HG03108 (cell line): Measurements from ENCODE around the gene PTPRD.
A peak's percentile ranks its signal among the peaks of the same experiment; 100 is the strongest.
"Not testable (repeated sequence)": the region's sequence is repeated elsewhere in the genome, so short reads cannot be mapped to it uniquely, and the experiment has no call there.

ENCODE experiments used
- ATAC-seq: cut with Tn5 transposase; IDR thresholded peaks from one replicate; pipeline ENCODE4 v1.9.1; 2021; ENCODE audit warnings: moderate library complexity; ENCODE audit not compliant: unreplicated experiment

The PTPRD gene

DNA sequence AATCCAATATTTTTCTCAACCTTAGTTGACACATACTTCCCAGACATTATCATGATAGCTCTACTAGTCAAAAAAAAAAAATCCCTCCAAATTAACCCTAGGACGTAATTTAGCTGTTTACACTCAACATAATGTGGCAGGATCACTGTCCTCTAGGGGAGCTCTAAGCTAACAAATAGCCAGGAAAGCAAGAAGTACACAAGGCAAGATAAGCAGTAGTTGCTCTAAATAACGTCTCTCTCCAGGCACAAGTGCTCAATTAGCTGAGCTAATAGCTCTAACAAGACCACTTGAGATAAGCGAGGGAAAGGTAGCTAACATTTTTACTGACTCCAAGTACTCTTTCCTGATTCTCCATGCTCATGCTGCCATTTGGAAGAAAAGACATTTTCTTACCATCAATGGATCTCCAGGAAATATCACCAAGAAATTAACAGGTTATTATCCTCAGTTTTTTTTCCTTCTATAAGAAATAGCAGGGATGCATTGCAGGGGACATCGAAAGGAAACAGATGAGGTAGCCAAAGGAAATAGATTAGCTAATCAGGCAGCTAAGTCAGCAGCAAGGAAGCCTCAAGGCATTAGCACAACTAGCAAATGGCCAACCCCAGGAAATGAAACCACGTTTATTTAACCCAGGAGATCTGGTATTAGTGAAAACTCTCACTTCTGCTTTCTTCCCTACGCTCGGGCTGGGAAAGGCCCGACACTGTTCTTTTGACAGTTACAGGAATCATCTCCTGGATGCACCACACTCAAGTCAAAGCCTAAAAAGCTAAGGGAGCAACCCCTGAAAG, 614.1 kb downstream of the PTPRD start:
- ATAC-seq = no peak

DNA sequence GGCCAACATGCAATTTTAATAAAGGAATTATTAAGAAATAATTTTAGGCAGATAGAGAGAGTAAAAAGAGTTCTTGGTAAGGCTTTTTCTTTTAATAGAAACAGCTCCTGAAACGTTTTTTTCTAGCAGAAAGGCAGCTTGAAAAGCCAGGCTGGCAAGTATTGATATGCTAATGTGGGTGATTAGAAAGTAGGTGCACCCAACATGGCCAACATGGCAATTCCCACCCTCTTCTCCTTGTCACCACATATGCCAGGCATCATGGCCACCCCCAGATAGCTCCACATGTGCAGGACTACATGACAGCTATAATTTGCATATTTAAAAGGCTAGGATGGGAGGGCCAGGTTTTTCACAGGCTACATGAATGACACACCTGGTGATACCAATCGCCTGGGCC, 615.2 kb downstream of the PTPRD start:
- no peak for ATAC-seq

DNA sequence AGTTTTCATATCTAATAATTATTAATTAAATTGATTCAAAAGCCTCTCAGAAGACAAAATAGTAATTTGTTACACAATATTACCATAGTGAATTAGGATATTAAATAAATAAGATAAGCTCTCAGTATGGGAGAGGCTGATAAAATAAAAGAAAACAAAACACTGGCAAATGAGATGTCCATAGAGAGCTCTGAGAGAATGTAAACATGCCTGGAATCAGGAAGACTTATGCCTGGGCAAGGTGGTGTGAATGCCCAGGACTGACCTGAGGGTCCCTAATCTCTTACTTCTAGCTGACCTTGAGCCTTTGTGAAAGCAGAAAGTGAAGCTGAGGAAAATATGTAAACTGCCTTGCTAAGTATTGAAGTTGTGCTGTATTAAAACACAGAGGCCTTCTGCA, 616.5 kb downstream of the PTPRD start:
- no peak for ATAC-seq

DNA sequence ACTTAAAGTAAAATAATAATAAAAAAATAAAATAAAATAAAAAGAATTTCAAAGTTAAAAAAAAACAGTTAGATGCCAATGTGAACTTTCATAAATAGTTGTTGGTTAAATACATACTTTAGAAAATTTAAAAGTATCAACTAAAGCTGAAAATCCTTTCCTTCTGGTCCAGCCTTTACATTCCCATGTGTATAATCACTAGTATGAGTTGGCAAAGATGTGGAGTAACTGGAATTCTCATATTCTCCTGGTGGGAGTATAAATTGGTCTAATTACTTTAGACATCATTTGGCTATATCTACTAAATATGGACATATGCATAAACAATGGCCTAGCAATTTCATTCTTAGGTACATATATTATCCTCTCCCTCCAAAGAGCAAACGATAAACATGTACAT, 619.9 kb downstream of the PTPRD start:
- no peak for ATAC-seq

DNA sequence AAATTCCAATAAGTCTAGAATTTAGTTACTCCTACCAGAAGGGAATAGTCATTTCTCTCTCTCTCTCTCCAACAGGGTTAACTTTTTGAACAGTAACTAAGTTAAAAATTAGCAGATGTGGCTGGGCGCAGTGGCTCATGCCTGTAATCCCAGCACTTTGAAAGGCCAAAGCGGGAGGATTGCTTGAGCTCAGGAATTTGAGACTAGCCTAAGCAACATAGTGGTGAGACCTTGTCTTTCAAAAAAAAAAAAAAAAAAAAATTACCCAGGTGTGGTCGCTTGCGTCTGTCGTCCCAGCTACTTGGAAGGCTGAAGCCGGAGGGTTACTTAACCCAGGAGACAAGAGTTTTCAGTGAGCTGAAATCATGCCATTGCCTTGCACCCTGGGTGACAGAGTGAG, 639.7 kb downstream of the PTPRD start:
- ATAC-seq = no peak

DNA sequence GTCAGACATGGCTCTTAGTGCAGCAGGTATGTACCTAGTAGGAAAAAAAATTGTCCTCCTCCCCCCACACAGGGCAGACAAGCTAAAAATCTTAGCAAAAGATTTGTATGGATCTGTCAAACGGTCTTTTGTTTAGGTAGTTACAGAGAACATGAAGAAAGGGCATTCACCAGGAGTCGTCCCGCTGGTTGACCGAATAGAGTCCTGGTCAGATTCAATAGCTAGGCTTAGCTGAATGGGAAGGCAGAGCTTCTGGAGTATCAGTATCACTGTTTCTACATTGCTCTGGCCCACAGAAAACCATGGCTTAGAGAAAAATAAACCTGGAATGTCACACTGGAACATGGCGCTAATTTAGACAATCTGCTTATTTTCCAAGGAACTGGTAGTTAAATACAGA, 642.3 kb downstream of the PTPRD start:
- no peak for ATAC-seq

DNA sequence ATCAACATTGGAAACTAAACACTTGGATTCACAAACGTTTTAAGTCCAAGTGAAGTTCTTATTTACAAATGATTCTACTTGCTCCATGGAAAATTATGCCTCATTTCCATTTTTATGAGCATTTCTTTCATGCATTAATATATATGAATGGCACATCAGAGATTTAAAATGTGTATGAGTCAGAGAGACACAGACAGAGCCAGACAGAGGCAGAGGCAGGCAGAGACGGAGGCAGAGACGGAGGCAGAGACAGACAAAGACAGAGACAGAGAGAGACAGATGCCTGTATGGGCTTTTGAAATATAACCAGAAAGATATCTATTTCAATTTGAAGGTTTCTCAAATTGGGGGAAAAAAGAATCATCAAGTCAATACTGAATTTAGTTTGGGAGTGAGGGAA, 649.0 kb downstream of the PTPRD start:
- ATAC-seq = no peak

DNA sequence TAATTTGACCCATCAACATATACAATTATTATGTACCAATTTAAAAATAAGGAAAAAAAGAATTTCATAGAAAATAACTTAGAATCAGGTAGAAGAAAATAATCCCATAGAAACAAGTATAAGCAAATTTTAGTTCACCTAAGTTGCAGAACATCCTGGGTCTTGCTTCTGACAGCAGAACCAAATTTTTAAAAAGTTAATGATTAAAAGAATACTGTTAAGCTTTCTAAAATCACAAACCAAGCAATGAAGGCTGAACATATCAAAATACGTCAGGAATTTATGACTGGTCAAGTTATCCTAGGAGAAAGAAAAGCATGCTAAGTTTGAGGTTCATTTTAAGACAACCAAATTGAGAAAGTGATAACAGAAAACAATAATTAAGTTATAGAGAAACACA, 650.9 kb downstream of the PTPRD start:
- ATAC-seq = no peak

DNA sequence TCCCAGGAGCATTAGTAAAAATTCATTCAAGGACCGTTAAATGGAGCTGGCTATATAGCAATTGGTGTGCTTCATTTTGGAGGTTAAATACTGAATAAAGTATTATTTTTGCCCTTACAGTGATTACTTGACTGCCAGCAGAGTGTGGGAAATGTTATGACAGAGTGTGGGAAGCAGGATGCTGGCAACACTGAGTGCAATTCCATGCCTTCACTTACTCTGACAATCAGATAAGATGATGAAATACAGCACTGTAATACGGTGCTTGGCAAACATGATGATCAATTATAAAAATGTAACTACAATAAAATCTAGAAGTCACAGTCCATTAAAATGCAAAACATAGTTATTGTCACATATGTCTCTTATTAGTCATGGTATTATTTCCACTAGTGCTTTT, 651.3 kb downstream of the PTPRD start:
- ATAC-seq = no peak

DNA sequence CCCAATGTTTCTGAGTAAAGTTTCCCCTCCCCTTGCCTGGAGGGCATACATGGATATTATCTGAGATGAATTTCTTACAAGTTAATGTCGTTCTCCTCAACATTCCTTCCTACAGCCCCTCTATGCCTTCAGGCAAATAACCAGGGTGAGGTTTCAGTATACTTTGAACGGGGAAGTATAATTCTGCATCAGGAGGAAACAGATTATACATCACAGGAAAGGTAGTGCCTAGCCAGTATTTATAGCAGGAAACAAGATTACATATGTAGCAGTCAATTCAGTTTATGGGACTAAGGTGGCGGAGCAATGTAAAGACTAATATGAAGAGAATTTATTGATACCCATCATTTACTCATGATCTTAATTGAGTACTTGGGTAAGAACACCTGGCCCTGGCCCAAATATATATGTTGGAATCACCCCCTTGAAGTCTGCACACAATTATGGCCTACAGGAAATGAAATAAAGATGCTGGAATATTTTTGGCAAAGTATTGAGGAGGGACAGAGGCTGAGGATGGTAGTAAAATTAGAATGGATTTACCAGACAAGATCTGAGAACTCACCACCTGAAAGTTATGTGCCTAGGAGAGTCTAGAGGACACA, 661.1 kb downstream of the PTPRD start:
- no peak for ATAC-seq

DNA sequence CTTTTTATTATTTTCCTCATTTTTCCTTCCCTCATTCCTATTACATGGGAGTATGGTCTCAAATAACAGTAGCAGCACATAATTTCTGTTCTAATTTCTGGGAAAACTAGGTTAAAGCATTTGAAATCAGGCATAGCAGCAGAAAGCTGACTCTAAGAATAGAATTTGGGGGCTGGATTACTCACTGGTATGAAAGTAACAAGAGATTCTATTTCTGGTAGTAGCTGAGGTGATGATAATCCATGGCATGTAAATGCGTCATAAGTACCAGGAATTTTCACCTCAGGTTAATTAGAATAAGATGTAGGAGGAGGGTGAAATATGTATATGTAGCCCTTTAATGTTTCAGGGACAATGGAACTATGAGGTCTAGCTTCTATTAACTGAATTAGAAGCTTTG, 662.0 kb downstream of the PTPRD start:
- no peak for ATAC-seq

DNA sequence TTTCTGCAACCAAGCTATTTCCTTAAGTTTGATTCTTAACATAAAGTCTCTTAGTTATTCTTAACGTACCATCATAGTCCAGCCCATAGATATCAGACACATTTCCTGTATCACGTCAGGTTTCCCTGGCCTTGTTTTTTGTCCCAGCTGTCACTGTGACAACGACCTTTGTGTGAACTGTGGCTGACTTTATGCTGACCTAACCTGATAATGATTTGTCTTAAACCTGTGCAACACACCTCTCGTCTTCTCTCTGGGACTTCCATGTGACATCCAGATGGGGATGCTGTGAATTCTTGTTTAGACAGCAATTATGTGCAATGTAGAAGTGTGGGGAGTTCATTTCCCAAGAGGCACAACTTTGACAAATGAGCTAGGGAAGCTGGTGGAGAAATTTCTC, 662.8 kb downstream of the PTPRD start:
- no peak for ATAC-seq

DNA sequence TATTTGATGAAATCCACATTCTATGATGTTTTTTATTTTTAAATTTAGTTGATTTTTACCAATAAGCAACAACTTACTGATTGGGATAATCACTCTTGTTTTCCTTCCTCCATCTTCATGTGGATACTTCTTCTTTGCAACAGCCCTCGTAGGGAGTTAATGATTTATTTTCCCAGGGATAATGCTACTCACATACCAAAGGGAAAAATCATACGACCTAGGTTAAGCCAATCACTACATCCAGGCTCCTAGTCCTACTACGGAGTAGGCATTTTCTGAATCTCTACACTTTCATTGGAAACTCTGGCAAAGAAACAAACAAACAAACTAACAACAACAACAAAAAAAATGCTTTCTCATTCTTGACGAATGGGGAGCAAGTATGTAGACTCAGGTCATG, 663.4 kb downstream of the PTPRD start:
- ATAC-seq = no peak

DNA sequence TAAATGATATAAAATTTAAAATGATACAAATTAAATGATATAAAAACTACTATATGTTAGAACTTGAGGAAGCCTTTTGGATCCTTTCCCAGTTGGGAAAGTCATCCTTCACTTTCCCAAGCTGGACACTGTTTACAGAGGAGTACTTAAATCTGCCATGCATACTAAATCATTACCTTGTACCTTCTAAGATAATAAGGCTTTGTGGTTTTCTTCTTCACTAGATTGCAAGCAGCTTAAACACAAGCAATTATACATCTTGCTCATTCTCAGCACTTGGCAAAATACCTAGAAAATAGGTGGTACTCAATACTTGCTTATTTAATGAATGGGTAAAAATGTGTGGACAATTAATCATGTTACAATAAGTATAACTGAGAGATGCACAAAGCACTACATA, 666.8 kb downstream of the PTPRD start:
- no peak for ATAC-seq

DNA sequence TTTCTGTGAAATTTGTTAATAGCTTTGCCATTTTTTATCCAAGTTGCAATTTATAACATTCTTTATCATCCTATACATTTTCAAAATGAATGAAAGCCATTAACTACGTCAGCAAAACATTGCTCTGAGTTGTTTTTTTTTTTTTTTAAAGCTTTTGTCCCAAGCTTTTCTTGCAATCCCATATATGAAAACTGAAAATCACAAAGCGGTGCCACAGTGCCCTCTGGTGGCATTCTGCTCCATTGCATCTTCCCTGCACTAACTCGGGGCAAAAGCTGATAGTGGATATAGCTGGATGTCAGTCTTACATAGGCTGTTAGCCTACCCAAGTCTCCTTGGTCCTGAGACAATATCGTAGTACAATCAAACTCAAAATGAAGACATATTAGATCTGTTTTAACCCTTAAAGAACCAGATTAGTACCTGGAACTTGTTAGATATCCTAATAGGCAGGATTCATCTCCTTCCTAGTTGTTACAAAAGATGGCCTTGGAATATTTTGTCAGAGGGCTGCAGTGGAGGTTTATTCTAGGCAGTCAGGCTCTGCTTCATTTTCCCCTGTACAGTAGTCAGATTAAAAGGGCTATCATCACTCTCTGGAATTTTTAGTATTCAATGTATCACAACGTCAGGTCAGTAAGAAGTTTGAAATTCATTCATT, 669.9 kb downstream of the PTPRD start:
- ATAC-seq = peak; percentile 75

DNA sequence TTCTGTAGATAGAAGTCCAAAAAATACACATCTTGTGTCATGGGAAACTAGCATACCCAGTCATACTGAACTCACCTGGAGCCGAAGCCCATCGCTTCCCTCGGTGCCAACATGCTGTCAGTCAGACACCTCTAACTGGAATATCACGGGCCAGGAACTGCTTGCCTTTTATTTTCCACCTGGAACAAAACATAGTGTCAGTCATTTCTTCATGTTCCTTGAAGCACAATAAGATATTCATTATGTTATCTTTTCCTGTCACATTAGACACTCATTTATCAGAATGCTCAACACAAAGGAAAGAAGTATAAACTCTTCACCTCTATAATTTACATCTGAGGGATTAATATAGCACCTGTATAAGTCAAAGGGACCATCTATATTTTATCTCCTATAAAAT, 674.4 kb downstream of the PTPRD start:
- ATAC-seq = no peak

DNA sequence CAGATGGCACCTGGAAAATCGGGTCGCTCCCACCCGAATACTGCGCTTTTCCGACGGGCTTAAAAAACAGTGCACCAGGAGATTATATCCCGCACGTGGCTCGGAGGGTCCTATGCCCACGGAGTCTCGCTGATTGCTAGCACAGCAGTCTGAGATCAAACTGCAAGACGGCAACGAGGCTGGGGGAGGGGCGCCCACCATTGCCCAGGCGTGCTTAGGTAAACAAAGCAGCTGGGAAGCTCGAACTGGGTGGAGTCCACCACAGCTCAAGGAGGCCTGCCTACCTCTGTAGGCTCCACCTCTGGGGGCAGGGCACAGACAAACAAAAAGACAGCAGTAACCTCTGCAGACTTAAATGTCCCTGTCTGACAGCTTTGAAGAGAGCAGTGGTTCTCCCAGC, 681.3 kb downstream of the PTPRD start:
- not testable (repeated sequence) for ATAC-seq

DNA sequence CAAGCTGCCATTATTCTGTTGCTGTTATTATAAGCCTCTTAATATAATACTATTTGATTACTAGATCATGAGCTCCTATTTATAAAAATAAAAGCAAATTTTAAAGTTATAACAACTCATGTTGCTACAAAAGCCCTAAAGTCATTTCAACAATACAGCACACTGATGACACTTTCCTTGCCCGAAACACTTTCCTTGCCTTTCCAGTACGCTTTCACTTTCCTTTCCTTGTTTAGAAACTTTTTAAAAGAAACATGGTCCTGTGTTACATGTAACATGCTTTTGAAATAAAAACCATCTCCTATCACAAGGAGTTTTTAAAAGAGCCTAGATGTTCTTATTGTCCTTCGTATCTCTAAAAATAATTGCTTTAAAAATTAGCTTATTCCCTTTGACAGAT, 688.4 kb downstream of the PTPRD start:
- peak; percentile 63 for ATAC-seq

DNA sequence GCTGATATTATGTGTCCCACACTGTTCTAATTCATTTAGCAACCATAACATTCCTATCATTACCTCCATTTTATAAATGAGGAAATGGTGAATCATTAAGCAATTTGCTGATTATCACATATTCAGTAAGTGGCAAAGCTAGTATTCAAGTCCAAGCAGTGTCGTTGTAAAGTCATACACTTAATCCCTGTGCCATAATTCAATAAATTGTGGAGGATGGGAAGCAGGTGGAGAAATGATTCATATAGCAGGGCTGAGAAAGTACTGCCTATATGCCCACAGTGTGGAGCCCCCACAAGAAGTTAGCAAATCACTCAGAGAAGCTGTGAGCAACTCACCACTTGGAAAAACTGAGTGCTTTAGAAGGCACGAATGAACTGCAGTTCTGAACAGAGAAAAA, 691.0 kb downstream of the PTPRD start:
- no peak for ATAC-seq

DNA sequence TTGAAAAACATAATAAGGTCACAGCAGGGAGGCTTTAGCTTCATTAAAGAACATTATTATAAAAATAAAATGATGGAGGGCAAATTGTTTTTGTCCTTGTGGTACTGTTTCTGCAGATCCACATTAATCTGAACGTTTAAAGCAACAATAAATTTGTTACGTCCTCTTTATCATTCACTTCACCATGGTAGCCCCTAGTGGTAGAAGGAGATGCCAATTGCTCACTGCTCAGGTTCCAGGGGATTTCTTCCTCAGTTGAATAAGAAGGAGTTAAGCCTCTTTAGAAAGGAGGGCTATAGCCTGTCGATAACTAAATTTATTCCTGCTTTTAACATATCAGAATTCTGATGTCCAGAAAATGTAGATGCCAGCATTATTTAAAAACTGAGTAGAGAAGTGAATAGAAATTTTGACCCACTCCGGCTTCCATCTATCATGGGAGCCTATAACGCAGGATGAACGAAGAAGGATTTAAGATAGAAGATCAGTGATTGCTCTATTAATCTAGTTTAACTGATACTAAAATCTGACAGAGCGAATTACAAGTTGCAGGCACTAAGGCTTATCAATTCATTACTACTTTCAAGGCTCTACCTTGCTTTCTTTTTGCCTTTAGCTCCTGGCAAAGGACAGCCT, 692.3 kb downstream of the PTPRD start:
- no peak for ATAC-seq

DNA sequence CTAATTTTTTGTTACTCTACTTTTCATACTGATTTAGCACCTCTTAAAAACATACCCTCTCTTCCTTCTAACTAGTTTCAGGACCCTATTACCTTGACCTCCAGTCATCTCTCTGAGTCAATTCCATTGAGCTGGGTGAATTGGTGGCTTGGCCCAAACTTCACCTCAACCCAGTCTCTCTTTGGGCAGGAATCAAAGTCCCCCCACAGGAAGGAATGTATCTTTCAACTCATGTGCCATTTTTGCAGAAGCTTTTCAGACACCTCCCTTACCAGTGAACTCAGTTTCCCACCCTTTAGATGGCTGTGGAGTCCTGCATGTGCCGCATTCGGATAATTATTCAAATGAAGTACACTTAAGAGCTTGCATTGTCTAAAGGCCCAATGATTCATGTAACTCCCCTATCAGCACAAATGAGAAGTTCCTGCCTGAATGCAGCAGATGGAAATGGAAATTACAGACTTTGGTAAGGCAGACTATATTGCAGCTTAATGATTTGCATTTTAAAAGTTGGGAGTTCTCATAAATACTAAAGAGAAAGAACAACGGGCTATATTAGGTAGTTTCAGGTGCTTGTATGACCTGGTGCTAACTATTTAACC, 693.5 kb downstream of the PTPRD start:
- ATAC-seq = no peak
